HepG2 (cell line): ENCODE measurements around the gene RCOR1. TPM values are rescaled to one million over a fixed set of nuclear protein-coding genes. Genes with fewer than 3 reads are reported as not detected.

Source experiments
- ADNP ChIP-seq: sonication (generic); formaldehyde crosslinking; IDR thresholded peaks from 2 replicates; pipeline ENCODE4 v1.4.0; 2020; ENCODE audit warnings: missing genetic modification reagents
- ATRX ChIP-seq: sonication (generic); formaldehyde crosslinking; IDR thresholded peaks from 2 replicates; pipeline ENCODE4 v1.4.0; 2020; ENCODE audit warnings: missing genetic modification reagents, borderline replicate concordance
- BORCS8-MEF2B ChIP-seq: sonication (generic); formaldehyde crosslinking; IDR thresholded peaks from 2 replicates; pipeline ENCODE4 v1.8.0; 2022; ENCODE audit warnings: mild to moderate bottlenecking, missing genetic modification reagents
- EEA1 ChIP-seq: sonication (generic); formaldehyde crosslinking; IDR thresholded peaks from 2 replicates; pipeline ENCODE4 v1.5.1; 2020; ENCODE audit warnings: mild to moderate bottlenecking, missing genetic modification reagents, borderline replicate concordance
- ERF ChIP-seq: IDR thresholded peaks from 2 replicates; pipeline ENCODE4 v1.6.1; 2018; ENCODE audit warnings: missing biosample characterization, missing genetic modification reagents
- GLMP ChIP-seq: sonication (generic); formaldehyde crosslinking; IDR thresholded peaks from 2 replicates; pipeline ENCODE4 v1.9.0; 2021; ENCODE audit warnings: missing genetic modification reagents, mild to moderate bottlenecking, borderline replicate concordance
- GTF3A ChIP-seq: sonication (generic); formaldehyde crosslinking; conservative IDR thresholded peaks from 2 replicates; pipeline ENCODE4 v1.4.0; 2020; ENCODE audit warnings: mild to moderate bottlenecking, missing genetic modification reagents
- HMGA1 ChIP-seq: sonication (generic); formaldehyde crosslinking; conservative IDR thresholded peaks from 2 replicates; pipeline ENCODE4 v1.4.0; 2020; ENCODE audit warnings: missing genetic modification reagents
- MEIS2 ChIP-seq: sonication (generic); formaldehyde crosslinking; IDR thresholded peaks from 2 replicates; pipeline ENCODE4 v1.9.0; 2021; ENCODE audit warnings: mild to moderate bottlenecking, missing genetic modification reagents
- MTA1 ChIP-seq: sonication (generic); formaldehyde crosslinking; IDR thresholded peaks from 2 replicates; pipeline ENCODE4 v1.4.0; 2020; ENCODE audit warnings: missing genetic modification reagents, mild to moderate bottlenecking, borderline replicate concordance
- PHF8 ChIP-seq: sonication (generic); formaldehyde crosslinking; IDR thresholded peaks from 2 replicates; pipeline ENCODE4 v1.5.0; 2020; ENCODE audit warnings: missing genetic modification reagents
- PTBP1 ChIP-seq: fragments of 200-400 bp; formaldehyde crosslinking; IDR thresholded peaks from 2 replicates; pipeline ENCODE4 v1.6.1; 2018; ENCODE audit warnings: low read length, low read depth; ENCODE audit not compliant: poor library complexity, severe bottlenecking
- SMC3 ChIP-seq: IDR thresholded peaks from 2 replicates; pipeline ENCODE4 v1.6.1; 2011; ENCODE audit warnings: low read length, improper control_type of control experiment
- SRSF9 ChIP-seq: fragments of 200-400 bp; formaldehyde crosslinking; IDR thresholded peaks from 2 replicates; pipeline ENCODE4 v1.6.1; 2018; ENCODE audit warnings: borderline replicate concordance, mild to moderate bottlenecking, low read depth, low read length; ENCODE audit not compliant: insufficient read depth, poor library complexity, severe bottlenecking
- STAG1 ChIP-seq: sonication (generic); formaldehyde crosslinking; IDR thresholded peaks from 2 replicates; pipeline ENCODE4 v1.4.0; 2020; ENCODE audit warnings: missing genetic modification reagents
- TMF1 ChIP-seq: sonication (generic); formaldehyde crosslinking; IDR thresholded peaks from 2 replicates; pipeline ENCODE4 v1.8.1; 2022; ENCODE audit warnings: low read depth, missing genetic modification reagents
- ZFX ChIP-seq: sonication (generic); formaldehyde crosslinking; IDR thresholded peaks from 2 replicates; pipeline ENCODE4 v1.4.0; 2020; ENCODE audit warnings: mild to moderate bottlenecking, low read depth, missing genetic modification reagents, moderate library complexity
- ZNF296 ChIP-seq: sonication (generic); formaldehyde crosslinking; conservative IDR thresholded peaks from 2 replicates; pipeline ENCODE4 v1.5.0; 2020; ENCODE audit warnings: mild to moderate bottlenecking, missing genetic modification reagents
- ZNF326 ChIP-seq: sonication (generic); formaldehyde crosslinking; IDR thresholded peaks from 2 replicates; pipeline ENCODE4 v1.4.0; 2020; ENCODE audit warnings: missing genetic modification reagents, borderline replicate concordance
- ZNF331 ChIP-seq: sonication (generic); formaldehyde crosslinking; IDR thresholded peaks from 2 replicates; pipeline ENCODE4 v1.4.0; 2020; ENCODE audit warnings: missing genetic modification reagents
- ZNF460 ChIP-seq: sonication (generic); formaldehyde crosslinking; IDR thresholded peaks from 2 replicates; pipeline ENCODE4 v1.5.1; 2020; ENCODE audit warnings: missing genetic modification reagents, mild to moderate bottlenecking, borderline replicate concordance
- ZNF501 ChIP-seq: sonication (generic); formaldehyde crosslinking; IDR thresholded peaks from 2 replicates; pipeline ENCODE4 v1.5.1; 2020; ENCODE audit warnings: mild to moderate bottlenecking, moderate library complexity, missing genetic modification reagents
- ZNF530 ChIP-seq: sonication (generic); formaldehyde crosslinking; IDR thresholded peaks from 2 replicates; pipeline ENCODE4 v1.5.0; 2020; ENCODE audit warnings: low read depth, mild to moderate bottlenecking, missing genetic modification reagents
- ZNF563 ChIP-seq: sonication (generic); formaldehyde crosslinking; IDR thresholded peaks from 2 replicates; pipeline ENCODE4 v1.8.0; 2022; ENCODE audit warnings: mild to moderate bottlenecking, moderate library complexity, missing genetic modification reagents
- ZNF570 ChIP-seq: sonication (generic); formaldehyde crosslinking; IDR thresholded peaks from 2 replicates; pipeline ENCODE4 v1.4.0; 2020; ENCODE audit warnings: mild to moderate bottlenecking, missing genetic modification reagents, borderline replicate concordance
- ZNF672 ChIP-seq: sonication (generic); formaldehyde crosslinking; IDR thresholded peaks from 2 replicates; pipeline ENCODE4 v1.8.1; 2022; ENCODE audit warnings: missing genetic modification reagents
- polyA plus RNA-seq, 8 experiments: library from polyadenylated mRNA; depleted of rRNA in 3 of 8; stranded (reverse) in 7 of 8; unstranded in 1 of 8; fragments of >200 nt; fragmentation: Illumina TruSeq in 4 of 8; extraction: Trizol in 4 of 8; gene quantifications; 2 replicates each; pipeline versions ENCODE4 v1.2.1 to v1.2.3, GENCODE V29; 2011 to 2016; ENCODE audit warnings: low read depth in 4 of 8, missing spikeins in 1 of 8, mixed read lengths in 1 of 8; ENCODE audit not compliant: insufficient read depth in 1 of 8
- total RNA-seq, 5 experiments: library from RNA; depleted of rRNA; stranded (reverse); fragments of >200 nt; fragmentation: Illumina TruSeq; extraction: Trizol; gene quantifications; 2 replicates each; pipeline ENCODE4 v1.2.3, GENCODE V29; 2016; ENCODE audit warnings: low read depth in 1 of 5
- TF ChIP-seq, protein P1 (sequence below): sonication (generic); formaldehyde crosslinking; IDR thresholded peaks from 2 replicates; pipeline ENCODE4 v1.5.0; 2020; ENCODE audit warnings: missing genetic modification reagents, mild to moderate bottlenecking, borderline replicate concordance
- TF ChIP-seq, protein P2 (sequence below): sonication (generic); formaldehyde crosslinking; IDR thresholded peaks from 2 replicates; pipeline ENCODE4 v1.4.0; 2020; ENCODE audit warnings: missing genetic modification reagents

RCOR1 gene
- total and polyA plus RNA-seq, 2 of the 13 experiments (the other 11 are each of a cell fraction or from before 2014, with no cell fraction given), result 10.2 to 11.1 TPM

DNA sequence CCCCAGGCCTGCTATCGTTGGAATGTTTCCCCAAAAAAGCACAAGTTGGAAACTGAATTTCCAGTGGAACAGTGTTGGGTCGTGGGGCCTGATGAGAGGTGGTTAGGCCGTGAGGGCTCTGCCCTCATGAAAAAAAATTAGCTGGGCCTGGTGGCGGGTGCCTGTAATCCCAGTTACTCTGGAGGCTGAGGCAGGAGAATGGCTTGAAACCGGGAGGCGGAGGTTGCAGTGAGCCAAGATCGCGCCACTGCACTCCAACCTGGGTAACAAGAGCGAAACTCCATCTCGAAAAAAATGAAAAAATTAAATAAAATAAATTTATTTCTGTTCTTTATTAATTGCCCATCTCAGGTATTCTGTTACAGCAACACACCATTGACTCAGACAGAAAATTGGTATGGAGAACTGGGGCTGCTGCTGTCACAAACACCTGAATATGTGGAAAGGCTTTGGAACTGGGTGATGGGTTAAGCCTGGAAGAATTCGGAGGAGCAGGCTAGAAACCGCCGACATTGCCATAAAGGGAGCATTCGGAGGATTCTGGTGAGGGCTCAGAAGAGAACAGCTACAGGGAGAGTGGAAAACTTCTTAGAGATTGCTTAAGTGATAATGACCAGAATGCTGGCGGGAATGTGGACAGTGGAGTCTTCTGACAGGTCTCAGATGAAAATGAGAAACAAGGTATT lies 17.1 kb upstream of the RCOR1 start (continued):
- TF ChIP-seq ZNF296 (CRISPR knock-in tag), result no peak
- TF ChIP-seq HMGA1 (CRISPR knock-in tag), result no peak
- TF ChIP-seq STAG1 (CRISPR knock-in tag), result no peak
- TF ChIP-seq ZNF331 (CRISPR knock-in tag), result peak; percentile 1; the same call in 1 of the 2 replicates
- TF ChIP-seq SMC3, result no peak
- no peak for TF ChIP-seq GLMP
- no peak for TF ChIP-seq SRSF9
- no peak for TF ChIP-seq ZNF672 (CRISPR knock-in tag)
- no peak for TF ChIP-seq ZNF326 (CRISPR knock-in tag)
- no peak for TF ChIP-seq MTA1 (CRISPR knock-in tag)
- 0 out of 2 replicates have a peak, but pooled peaks have one; percentile 2 for TF ChIP-seq MEIS2
- TF ChIP-seq, protein P1, sequence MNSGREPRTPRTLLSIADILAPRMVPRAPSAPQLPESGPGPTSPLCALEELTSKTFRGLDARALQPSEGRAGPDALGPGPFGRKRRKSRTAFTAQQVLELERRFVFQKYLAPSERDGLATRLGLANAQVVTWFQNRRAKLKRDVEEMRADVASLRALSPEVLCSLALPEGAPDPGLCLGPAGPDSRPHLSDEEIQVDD (CRISPR knock-in tag), result no peak
- 0 out of 2 replicates have a peak, but pooled peaks have one; percentile 29 for TF ChIP-seq BORCS8-MEF2B (CRISPR knock-in tag)
- TF ChIP-seq ATRX (CRISPR knock-in tag), result no peak
- no peak for TF ChIP-seq ZNF563
- TF ChIP-seq ZFX (CRISPR knock-in tag), result 0 out of 2 replicates have a peak, but pooled peaks have one; percentile 31
- TF ChIP-seq TMF1 (CRISPR knock-in tag), result 0 out of 2 replicates have a peak, but pooled peaks have one; percentile 21
- TF ChIP-seq ZNF501 (CRISPR knock-in tag), result 0 out of 2 replicates have a peak, but pooled peaks have one; percentile 28
- no peak; the same call in 1 of the 2 replicates for TF ChIP-seq ERF
- no peak for TF ChIP-seq ZNF530 (CRISPR knock-in tag)
- TF ChIP-seq PTBP1, result no peak
- no peak for TF ChIP-seq GTF3A (CRISPR knock-in tag)
- peak; percentile 6; the same call in 1 of the 2 replicates for TF ChIP-seq ZNF460 (CRISPR knock-in tag)
- 0 out of 2 replicates have a peak, but pooled peaks have one; percentile 53 for TF ChIP-seq PHF8 (CRISPR knock-in tag)
- TF ChIP-seq, protein P2, sequence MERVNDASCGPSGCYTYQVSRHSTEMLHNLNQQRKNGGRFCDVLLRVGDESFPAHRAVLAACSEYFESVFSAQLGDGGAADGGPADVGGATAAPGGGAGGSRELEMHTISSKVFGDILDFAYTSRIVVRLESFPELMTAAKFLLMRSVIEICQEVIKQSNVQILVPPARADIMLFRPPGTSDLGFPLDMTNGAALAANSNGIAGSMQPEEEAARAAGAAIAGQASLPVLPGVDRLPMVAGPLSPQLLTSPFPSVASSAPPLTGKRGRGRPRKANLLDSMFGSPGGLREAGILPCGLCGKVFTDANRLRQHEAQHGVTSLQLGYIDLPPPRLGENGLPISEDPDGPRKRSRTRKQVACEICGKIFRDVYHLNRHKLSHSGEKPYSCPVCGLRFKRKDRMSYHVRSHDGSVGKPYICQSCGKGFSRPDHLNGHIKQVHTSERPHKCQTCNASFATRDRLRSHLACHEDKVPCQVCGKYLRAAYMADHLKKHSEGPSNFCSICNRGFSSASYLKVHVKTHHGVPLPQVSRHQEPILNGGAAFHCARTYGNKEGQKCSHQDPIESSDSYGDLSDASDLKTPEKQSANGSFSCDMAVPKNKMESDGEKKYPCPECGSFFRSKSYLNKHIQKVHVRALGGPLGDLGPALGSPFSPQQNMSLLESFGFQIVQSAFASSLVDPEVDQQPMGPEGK (CRISPR knock-in tag), result no peak
- no peak for TF ChIP-seq ADNP (CRISPR knock-in tag)
- TF ChIP-seq EEA1 (CRISPR knock-in tag), result no peak
- no peak for TF ChIP-seq ZNF570
